ENCODE measurements around the gene SECTM1.

DNA sequence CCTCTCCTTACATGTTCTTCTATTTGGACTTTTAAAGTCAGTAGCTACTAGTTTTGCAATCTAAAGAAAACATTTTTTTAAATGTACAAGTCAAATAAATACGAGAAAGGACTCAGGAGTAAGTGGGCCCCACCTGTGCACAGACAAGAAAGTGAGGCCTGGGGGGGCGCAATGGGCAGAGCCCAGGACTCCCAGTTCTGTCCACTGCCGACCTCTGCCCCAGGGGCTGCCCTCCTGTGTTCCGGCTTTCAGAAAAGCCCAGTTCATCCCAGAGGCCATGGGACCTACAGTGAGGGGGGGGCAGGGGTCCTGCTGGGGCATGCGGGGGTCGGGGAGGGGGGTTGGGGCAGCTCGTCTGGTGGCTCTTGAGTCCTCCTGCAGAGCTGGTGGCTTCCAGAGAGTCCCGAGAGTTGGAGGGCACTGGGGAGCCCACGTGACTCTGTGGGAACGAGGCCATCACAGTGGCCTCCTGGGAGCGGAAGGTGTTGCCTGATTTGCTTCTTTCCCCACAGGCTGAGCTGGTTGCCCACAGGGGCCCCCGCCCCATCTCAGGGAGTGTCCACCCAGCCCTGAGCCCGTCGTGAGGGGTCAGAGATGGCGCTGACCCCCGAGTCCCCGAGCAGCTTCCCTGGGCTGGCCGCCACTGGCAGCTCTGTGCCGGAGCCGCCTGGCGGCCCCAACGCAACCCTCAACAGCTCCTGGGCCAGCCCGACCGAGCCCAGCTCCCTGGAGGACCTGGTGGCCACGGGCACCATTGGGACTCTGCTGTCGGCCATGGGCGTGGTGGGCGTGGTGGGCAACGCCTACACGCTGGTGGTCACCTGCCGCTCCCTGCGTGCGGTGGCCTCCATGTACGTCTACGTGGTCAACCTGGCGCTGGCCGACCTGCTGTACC lies 40.4 kb upstream of the SECTM1 start:
- TF ChIP-seq, protein P1, sequence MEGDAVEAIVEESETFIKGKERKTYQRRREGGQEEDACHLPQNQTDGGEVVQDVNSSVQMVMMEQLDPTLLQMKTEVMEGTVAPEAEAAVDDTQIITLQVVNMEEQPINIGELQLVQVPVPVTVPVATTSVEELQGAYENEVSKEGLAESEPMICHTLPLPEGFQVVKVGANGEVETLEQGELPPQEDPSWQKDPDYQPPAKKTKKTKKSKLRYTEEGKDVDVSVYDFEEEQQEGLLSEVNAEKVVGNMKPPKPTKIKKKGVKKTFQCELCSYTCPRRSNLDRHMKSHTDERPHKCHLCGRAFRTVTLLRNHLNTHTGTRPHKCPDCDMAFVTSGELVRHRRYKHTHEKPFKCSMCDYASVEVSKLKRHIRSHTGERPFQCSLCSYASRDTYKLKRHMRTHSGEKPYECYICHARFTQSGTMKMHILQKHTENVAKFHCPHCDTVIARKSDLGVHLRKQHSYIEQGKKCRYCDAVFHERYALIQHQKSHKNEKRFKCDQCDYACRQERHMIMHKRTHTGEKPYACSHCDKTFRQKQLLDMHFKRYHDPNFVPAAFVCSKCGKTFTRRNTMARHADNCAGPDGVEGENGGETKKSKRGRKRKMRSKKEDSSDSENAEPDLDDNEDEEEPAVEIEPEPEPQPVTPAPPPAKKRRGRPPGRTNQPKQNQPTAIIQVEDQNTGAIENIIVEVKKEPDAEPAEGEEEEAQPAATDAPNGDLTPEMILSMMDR (conservative IDR thresholded peaks at IDR 0.05 in 1 of 2, IDR thresholded peaks at IDR 0.05 in 1 of 2; ENCODE audit: extremely low read depth in 1 of 2, insufficient read depth in 1 of 2, low read depth in 1 of 2, low read length in 2 of 2), result no peak
- no peak for TF ChIP-seq EZH2 (IDR thresholded peaks at IDR 0.05; ENCODE audit: borderline replicate concordance, low read length)

Data from mammary epithelial cell (primary cell).